ENCODE results near the gene ARL3.
"Not testable (repeated sequence)": the region's sequence is repeated elsewhere in the genome, so short reads cannot be mapped to it uniquely, and the experiment has no call there.

The ARL3 gene

GRCh38 chr10:102745157-102745556, 31.0 kb upstream of the ARL3 start:
- ChIA-PET CTCF (interaction anchor here (1.0 to 6.0 kb wide), 7 partner anchors 8 to 499 kb away, joined by 3 to 25 read pairs (median 4); no protein-coding TSS in a partner anchor), POLR2A (no interaction called here)
- peak overlapping the region; percentile 100 for H3K4me3 ChIP-seq (ENCODE audit: low read depth, low read length)
- no peak for TF ChIP-seq CTCF (IDR thresholded peaks at IDR 0.05; ENCODE audit: insufficient read depth, low read length, missing control alignments)
- DNase-seq (ENCODE audit: low read depth, low spot score): no peak

- POLR2A ChIA-PET: no interaction called here
- CTCF ChIA-PET: interaction anchor here (1.0 to 6.0 kb wide), 7 partner anchors 9 to 499 kb away, joined by 3 to 25 read pairs (median 4); no protein-coding TSS in a partner anchor
- TF ChIP-seq CTCF (IDR thresholded peaks at IDR 0.05; ENCODE audit: insufficient read depth, low read length, missing control alignments): no peak
- peak overlapping the region; percentile 100 for H3K4me3 ChIP-seq (ENCODE audit: low read depth, low read length)
- no peak for DNase-seq (ENCODE audit: low read depth, low spot score)
These were observed 30.3 kb upstream of the ARL3 start for GRCh38 chr10:102744374-102745051.

GRCh38 chr10:102743588-102744373, 29.6 kb upstream of the ARL3 start, which contains the start of gene WBP1L:
Gene WBP1L (plus strand): TSS chr10:102743948. CDS start chr10:102744054, 106 bp downstream.
- CTCF ChIA-PET: interaction anchor here (1.1 to 6.0 kb wide), 7 partner anchors 9 to 157 kb away, joined by 3 to 25 read pairs (median 5); no protein-coding TSS in a partner anchor
- DNase-seq (ENCODE audit: low read depth, low spot score): peak; percentile 97
- peak within 1 kb of the TSS; percentile 100 for H3K4me3 ChIP-seq (ENCODE audit: low read depth, low read length)
- no peak for TF ChIP-seq CTCF (IDR thresholded peaks at IDR 0.05; ENCODE audit: insufficient read depth, low read length, missing control alignments)
- POLR2A ChIA-PET: interaction anchor here (0.6 to 1.6 kb wide), 4 partner anchors 9 to 44 kb away, joined by 3 to 10 read pairs (median 4); no protein-coding TSS in a partner anchor

- POLR2A ChIA-PET: interaction anchor here (0.6 to 1.6 kb wide), 4 partner anchors 9 to 43 kb away, joined by 3 to 10 read pairs (median 4); no protein-coding TSS in a partner anchor
- no peak overlapping the region; the same call in 1 of the 2 replicates for H3K4me3 ChIP-seq (ENCODE audit: low read depth, low read length)
- TF ChIP-seq CTCF (IDR thresholded peaks at IDR 0.05; ENCODE audit: insufficient read depth, low read length, missing control alignments): no peak
- DNase-seq (ENCODE audit: low read depth, low spot score): no peak
- CTCF ChIA-PET: interaction anchor here (1.6 to 6.0 kb wide), 5 partner anchors 10 to 174 kb away, joined by 5 to 25 read pairs (median 13); no protein-coding TSS in a partner anchor
These were observed 28.9 kb upstream of the ARL3 start for GRCh38 chr10:102743078-102743587.

GRCh38 chr10:102742313-102742712, 28.1 kb upstream of the ARL3 start:
- not testable (repeated sequence) for H3K4me3 ChIP-seq (ENCODE audit: low read depth, low read length); DNase-seq (ENCODE audit: low read depth, low spot score)
- ChIA-PET POLR2A (interaction anchor here (1.6 kb wide), 1 partner anchor 10 kb away, joined by 10 read pairs; no protein-coding TSS in a partner anchor), CTCF (interaction anchor here (1.3 to 6.0 kb wide), 6 partner anchors 10 to 175 kb away, joined by 3 to 25 read pairs (median 5); no protein-coding TSS in a partner anchor)

GRCh38 chr10:102741726-102742237, 27.6 kb upstream of the ARL3 start:
- no peak overlapping the region for H3K4me3 ChIP-seq (ENCODE audit: low read depth, low read length)
- CTCF ChIA-PET: interaction anchor here (1.1 to 6.0 kb wide), 7 partner anchors 11 to 175 kb away, joined by 3 to 25 read pairs (median 5); no protein-coding TSS in a partner anchor
- TF ChIP-seq CTCF (IDR thresholded peaks at IDR 0.05; ENCODE audit: insufficient read depth, low read length, missing control alignments): no peak
- POLR2A ChIA-PET: no interaction called here
- no peak for DNase-seq (ENCODE audit: low read depth, low spot score)

All from AG04449 (cell line).